ENCODE results near the gene KLB.

GRCh38 chr4:39365830-39366771, 40.6 kb upstream of the KLB start, which contains the start of gene RFC1:
- TF ChIP-seq CTCF (IDR thresholded peaks at IDR 0.05; ENCODE audit: low read depth, low read length, poor library complexity, severe bottlenecking) (no peak), EZH2phosphoT487 (IDR thresholded peaks at IDR 0.05; ENCODE audit: borderline replicate concordance, low read length) (no peak)
